ENCODE measurements around the gene BRS3.

GRCh38 chrX:136476501-136476900 is 11.2 kb upstream of the BRS3 start:
- TF ChIP-seq POLR2A (IDR thresholded peaks at IDR 0.05; ENCODE audit: low read depth, low read length) (no peak), EP300 (IDR thresholded peaks at IDR 0.05; ENCODE audit: borderline replicate concordance in 1 of 2, control insufficient read depth in 1 of 2, low read depth in 2 of 2, low read length in 2 of 2) (no peak), SIN3A (IDR thresholded peaks at IDR 0.05; ENCODE audit: low read depth, low read length) (no peak), IRF5 (IDR thresholded peaks at IDR 0.05; ENCODE audit: borderline replicate concordance) (no peak), CTCF (IDR thresholded peaks at IDR 0.05 in 2 of 3, conservative IDR thresholded peaks at IDR 0.05 in 1 of 3; ENCODE audit: control insufficient read depth in 2 of 3, extremely low read depth in 1 of 3, insufficient read depth in 1 of 3, low read depth in 3 of 3, low read length in 3 of 3) (no peak), HDAC6 (IDR thresholded peaks at IDR 0.05; ENCODE audit: unreplicated experiment) (no peak), GATAD2B (conservative IDR thresholded peaks at IDR 0.05; ENCODE audit: low read depth) (no peak), REST (IDR thresholded peaks at IDR 0.05; ENCODE audit: low read depth, low read length) (no peak), ASH2L (IDR thresholded peaks at IDR 0.05; ENCODE audit: borderline replicate concordance, low read depth) (no peak)

All from GM12878 (cell line).